Measurements from ENCODE around the gene SYDE1. TPM values are rescaled to one million over a fixed set of nuclear protein-coding genes. Genes with fewer than 3 reads are reported as not detected.
A peak's percentile ranks its signal among the peaks of the same experiment; 100 is the strongest.
"Not testable (repeated sequence)": the region's sequence is repeated elsewhere in the genome, so short reads cannot be mapped to it uniquely, and the experiment has no call there.

The SYDE1 gene
- total RNA-seq = 1 to 10 TPM; 2.5 to 5.2 (median 3.3) TPM
- 1 to 10 TPM; 5.8 to 6.1 TPM for polyA plus RNA-seq

- no peak for FAIRE-seq
- WGBS, 2 donors = 6 to 7% methylated on average over 69 to 73 of the region's 78 CpGs
- DNase-seq = peak in 2 of 6 donors; percentile 34 to 36
- H3K27me3 ChIP-seq = no peaks in the 10 kb centered on the region
- no peaks in the 10 kb centered on the region for H3K36me3 ChIP-seq
- H3K27ac ChIP-seq = peak within 1 kb of the TSS; percentile 51 to 74 (median 68)
- TF ChIP-seq CTCF (IDR thresholded peaks at IDR 0.05) = no peak
- no peaks in the 10 kb centered on the region for H3K9me3 ChIP-seq
- peak; percentile 65 to 83 (median 74) for ATAC-seq
- intact Hi-C loops (cut with DNase I) = no loop called here
- H3K4me1 ChIP-seq = no peaks in the 10 kb centered on the region
- peak within 1 kb of the TSS; percentile 30 to 55 (median 48) for H3K4me3 ChIP-seq
Observed at GRCh38 chr19:15107061-15108010, at the start of gene SYDE1. Gene SYDE1 (plus strand): TSS chr19:15107401. CDS start chr19:15107434, 33 bp downstream.

- intact Hi-C loops (cut with DNase I) = no loop called here
- Histone ChIP-seq H3K36me3 (no peaks in the 10 kb centered on the region), H3K4me3 (no peak overlapping the region), H3K27ac (no peak overlapping the region), H3K4me1 (no peaks in the 10 kb centered on the region), H3K27me3 (peaks cover 0 to 3% (median 0%) of the 10 kb centered on the region in 4 donors), H3K9me3 (no peaks in the 10 kb centered on the region)
- no peak for DNase-seq
- 69 to 77% methylated on average over 12 of the region's 12 CpGs for whole genome bisulfite sequencing, 2 donors
- FAIRE-seq = no peak
- ATAC-seq = no peak
- no peak for TF ChIP-seq CTCF (IDR thresholded peaks at IDR 0.05)
Observed at GRCh38 chr19:15062036-15062435, 45.2 kb upstream of the SYDE1 start.

GRCh38 chr19:15070386-15070785 lies 36.8 kb upstream of the SYDE1 start:
- H3K4me3 ChIP-seq; ATAC-seq; DNase-seq; H3K36me3 ChIP-seq; H3K4me1 ChIP-seq; H3K27ac ChIP-seq; FAIRE-seq; intact Hi-C loops (cut with DNase I); H3K27me3 ChIP-seq; H3K9me3 ChIP-seq: not testable (repeated sequence)
- WGBS, 2 donors = 67 to 93% methylated on average over 4 of the region's 4 CpGs

GRCh38 chr19:15072930-15073647 lies 34.1 kb upstream of the SYDE1 start:
- FAIRE-seq (no peak), DNase-seq (no peak), ATAC-seq (no peak)
- Histone ChIP-seq H3K27ac (no peak overlapping the region), H3K9me3 (no peaks in the 10 kb centered on the region), H3K36me3 (no peaks in the 10 kb centered on the region), H3K4me1 (no peaks in the 10 kb centered on the region), H3K27me3 (no peaks in the 10 kb centered on the region), H3K4me3 (no peak overlapping the region)
- intact Hi-C loops (cut with DNase I) = no loop called here
- TF ChIP-seq CTCF (IDR thresholded peaks at IDR 0.05) = no peak
- 50 to 73% methylated on average over 23 of the region's 23 CpGs for WGBS, 2 donors

- no peaks in the 10 kb centered on the region for H3K9me3 ChIP-seq
- WGBS, 2 donors = 68 to 89% methylated on average over 2 of the region's 2 CpGs
Observed at GRCh38 chr19:15074371-15074770, 32.8 kb upstream of the SYDE1 start.

More at GRCh38 chr19:15074371-15074770, 32.8 kb upstream of the SYDE1 start:
- Histone ChIP-seq H3K27ac (no peak overlapping the region), H3K27me3 (no peaks in the 10 kb centered on the region), H3K36me3 (no peaks in the 10 kb centered on the region), H3K4me1 (no peaks in the 10 kb centered on the region), H3K4me3 (no peak overlapping the region)
- no peak for TF ChIP-seq CTCF (IDR thresholded peaks at IDR 0.05)
- DNase-seq = no peak
- no peak for FAIRE-seq
- ATAC-seq = no peak
- intact Hi-C loops (cut with DNase I) = no loop called here
